Skeletal muscle tissue (tissue), 4 donors: ENCODE results near the gene CHKA. TPM values are rescaled to one million over a fixed set of nuclear protein-coding genes. Genes with fewer than 3 reads are reported as not detected.

Experiments used
- H3K27ac ChIP-seq: one replicate; pipeline ENCODE4 v1.7.0; 2013; ENCODE audit warnings: mild to moderate bottlenecking, low read depth, low read length, inconsistent platforms
- H3K27me3 ChIP-seq, 3 donors: one replicate each; pipeline ENCODE4 v1.7.0; 2013; ENCODE audit warnings: low read length in 3 of 3; ENCODE audit not compliant: control insufficient read depth in 3 of 3, insufficient read depth in 3 of 3
- H3K36me3 ChIP-seq, 3 donors: one replicate each; pipeline ENCODE4 v1.7.0; 2013; ENCODE audit warnings: low read length in 3 of 3; ENCODE audit not compliant: control insufficient read depth in 3 of 3, insufficient read depth in 3 of 3
- H3K4me1 ChIP-seq, 3 donors: one replicate each; pipeline ENCODE4 v1.7.0; 2013; ENCODE audit warnings: low read length in 3 of 3, mild to moderate bottlenecking in 3 of 3; ENCODE audit not compliant: control insufficient read depth in 3 of 3, insufficient read depth in 3 of 3
- H3K4me3 ChIP-seq, 3 donors: one replicate each; pipeline ENCODE4 v1.7.0; 2013; ENCODE audit warnings: low read length in 3 of 3
- H3K9ac ChIP-seq, 3 donors: one replicate each; pipeline ENCODE4 v1.7.0; 2013; ENCODE audit warnings: low read length in 3 of 3, mild to moderate bottlenecking in 3 of 3, moderate library complexity in 2 of 3, low read depth in 1 of 3
- H3K9me3 ChIP-seq, 3 donors: one replicate each; pipeline ENCODE4 v1.7.0; 2013; ENCODE audit warnings: low read length in 3 of 3; ENCODE audit not compliant: control insufficient read depth in 3 of 3
- total RNA-seq: library from RNA; depleted of rRNA; stranded (reverse); fragments of >200 nt; gene quantifications from one replicate; pipeline ENCODE4 v1.2.3, GENCODE V29; 2014
- donor health status: Osteomylitis.

CHKA gene
- total RNA-seq, 1 donor from 2014 or later: 8.9 TPM

DNA sequence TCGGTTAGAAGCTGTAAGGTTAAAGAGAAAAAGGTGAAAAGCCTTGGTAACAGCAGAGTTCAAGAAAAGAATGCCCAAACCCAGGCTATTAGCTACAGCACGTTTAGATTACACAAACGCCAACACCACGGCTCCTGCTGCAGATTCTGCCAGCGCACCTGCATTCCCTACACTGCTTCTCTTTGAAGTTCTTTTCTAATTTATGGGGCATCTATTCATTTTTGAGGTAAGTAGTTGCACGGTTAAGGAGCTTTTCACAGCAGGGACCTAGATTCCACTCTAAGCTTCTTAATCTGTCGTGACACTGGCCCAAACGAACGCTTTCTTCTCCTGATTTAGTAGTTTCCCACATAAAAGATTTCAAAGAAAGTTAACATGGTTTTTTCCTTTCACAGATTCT lies 38.0 kb upstream of the CHKA start:
- Histone ChIP-seq H3K4me3 (no peak overlapping the region), H3K27me3 (no peaks in the 10 kb centered on the region), H3K36me3 (peaks cover 18 to 40% (median 30%) of the 10 kb centered on the region in 3 donors), H3K9ac (no peak overlapping the region), H3K9me3 (no peaks in the 10 kb centered on the region), H3K27ac (no peak overlapping the region), H3K4me1 (no peaks in the 10 kb centered on the region)

DNA sequence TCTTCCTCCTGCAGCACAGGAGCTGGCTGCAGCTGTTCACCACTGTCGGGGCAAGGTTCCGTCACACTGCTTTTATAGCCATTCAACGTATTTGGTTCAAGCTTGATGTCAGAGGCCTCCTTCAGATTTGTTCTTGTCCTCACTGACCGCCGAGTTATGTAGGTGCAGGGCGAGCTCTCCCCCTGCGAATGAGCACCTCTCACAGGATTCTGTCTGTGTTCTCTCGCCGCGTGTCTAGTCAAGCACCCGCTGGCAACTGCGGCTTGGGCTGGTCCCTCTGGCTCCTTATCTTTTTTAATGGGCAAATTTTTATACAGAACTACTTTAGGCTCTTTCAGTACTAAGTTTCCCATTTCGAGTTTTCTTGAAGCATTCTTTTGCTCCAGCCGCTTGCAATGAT lies 37.4 kb upstream of the CHKA start:
- Histone ChIP-seq H3K36me3 (peaks cover 16 to 34% (median 28%) of the 10 kb centered on the region in 3 donors), H3K9me3 (no peaks in the 10 kb centered on the region)

DNA sequence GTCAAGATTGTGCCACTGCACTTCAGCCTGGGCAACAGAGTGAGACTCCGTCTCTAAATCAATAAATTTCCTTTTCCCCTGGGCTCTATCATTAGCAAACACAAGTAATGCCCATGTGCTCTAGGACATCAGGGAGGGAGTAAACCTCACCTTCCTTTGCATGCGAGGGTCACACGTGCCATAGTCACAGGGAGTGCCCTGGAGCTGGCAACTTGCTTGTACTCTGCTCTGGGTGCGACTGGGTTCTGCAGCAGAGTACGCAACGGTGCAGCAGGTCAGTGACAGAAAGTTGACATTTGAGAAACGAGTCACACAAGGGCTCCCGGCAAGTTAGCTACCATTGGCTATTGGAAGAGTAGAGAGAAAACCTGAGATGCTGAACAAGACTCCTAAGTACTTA lies 32.6 kb upstream of the CHKA start:
- Histone ChIP-seq H3K27ac (no peak overlapping the region), H3K36me3 (peaks cover 7 to 17% (median 16%) of the 10 kb centered on the region in 3 donors), H3K27me3 (peaks cover 0 to 4% (median 0%) of the 10 kb centered on the region in 3 donors), H3K4me1 (no peaks in the 10 kb centered on the region), H3K4me3 (no peak overlapping the region), H3K9ac (no peak overlapping the region), H3K9me3 (no peaks in the 10 kb centered on the region)

More for the DNA sequence above, 37.4 kb upstream of the CHKA start:
- H3K4me1 ChIP-seq: no peaks in the 10 kb centered on the region
- no peaks in the 10 kb centered on the region for H3K27me3 ChIP-seq
- H3K9ac ChIP-seq: no peak overlapping the region
- no peak overlapping the region for H3K27ac ChIP-seq
- H3K4me3 ChIP-seq: no peak overlapping the region

DNA sequence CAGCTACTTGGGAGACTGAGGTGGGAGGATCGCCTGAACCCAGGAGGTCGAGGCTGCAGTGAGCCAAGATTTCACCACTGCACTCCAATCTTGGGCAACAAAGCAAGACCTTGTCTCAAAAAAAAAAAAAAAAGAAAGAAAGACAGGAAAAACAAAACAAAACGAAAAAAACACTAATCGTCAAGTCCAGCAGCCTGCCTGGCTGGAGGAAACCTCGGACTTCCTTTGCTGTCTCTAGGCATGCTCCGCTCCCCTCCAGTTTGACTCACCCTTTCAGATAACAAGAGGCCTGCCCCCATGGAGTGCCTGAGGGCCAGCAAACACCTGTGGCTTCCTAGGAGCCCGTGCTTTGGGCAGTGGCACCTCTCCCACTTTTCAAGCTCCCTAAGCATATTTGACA lies 28.8 kb upstream of the CHKA start:
- Histone ChIP-seq H3K27ac (no peak overlapping the region), H3K9me3 (no peaks in the 10 kb centered on the region), H3K36me3 (peaks cover 0 to under 1% (median 0%) of the 10 kb centered on the region in 3 donors), H3K27me3 (peaks cover 0 to 12% (median 4%) of the 10 kb centered on the region in 3 donors), H3K9ac (no peak overlapping the region), H3K4me3 (no peak overlapping the region), H3K4me1 (peaks cover 11 to 15% (median 14%) of the 10 kb centered on the region in 3 donors)

DNA sequence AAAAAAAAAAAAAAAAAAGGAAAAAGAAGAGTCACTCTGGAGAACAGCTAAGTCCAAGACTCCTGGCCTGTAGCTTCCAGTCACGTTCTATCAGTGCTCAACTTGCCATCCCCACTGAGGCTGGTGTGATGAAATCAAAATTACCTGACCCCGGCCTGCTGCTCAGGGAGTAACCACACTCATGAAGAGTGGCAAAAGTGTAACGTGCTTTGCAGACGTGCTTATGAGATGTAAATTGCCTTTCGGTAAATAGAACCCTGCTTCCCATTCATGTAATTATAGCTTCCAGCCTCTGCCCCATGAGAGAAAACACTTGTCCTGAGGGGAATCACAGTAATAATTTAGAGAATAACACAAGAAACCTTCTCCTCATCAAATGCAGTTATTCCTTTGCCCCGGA lies 28.2 kb upstream of the CHKA start:
- Histone ChIP-seq H3K27ac (no peak overlapping the region), H3K9me3 (no peaks in the 10 kb centered on the region), H3K27me3 (peaks cover 0 to 12% (median 4%) of the 10 kb centered on the region in 3 donors), H3K4me1 (peaks cover 11 to 15% (median 14%) of the 10 kb centered on the region in 3 donors), H3K4me3 (no peak overlapping the region), H3K36me3 (no peaks in the 10 kb centered on the region), H3K9ac (no peak overlapping the region)

DNA sequence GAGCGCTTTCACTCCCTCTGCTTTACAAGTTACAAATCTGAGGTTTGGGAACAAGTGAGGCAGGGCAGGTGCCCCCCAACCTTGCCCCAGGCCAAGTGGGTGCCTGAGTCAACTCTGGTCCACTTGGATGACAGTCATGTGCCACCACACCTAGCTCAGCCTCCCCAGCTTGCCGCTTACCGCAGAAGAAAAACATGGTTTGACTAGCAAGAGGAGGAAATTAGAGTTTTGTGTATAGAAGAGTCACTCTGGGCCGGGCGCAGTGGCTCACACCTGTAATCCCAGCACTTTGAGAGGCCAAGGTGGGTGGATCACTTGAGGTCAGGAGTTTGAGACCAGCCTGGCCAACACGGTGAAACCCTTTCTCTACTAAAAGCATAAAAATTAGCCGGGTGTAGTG lies 27.7 kb upstream of the CHKA start:
- Histone ChIP-seq H3K4me3 (no peak overlapping the region), H3K4me1 (peaks cover 11 to 15% (median 14%) of the 10 kb centered on the region in 3 donors), H3K9me3 (no peaks in the 10 kb centered on the region), H3K36me3 (no peaks in the 10 kb centered on the region), H3K27ac (no peak overlapping the region), H3K9ac (no peak overlapping the region), H3K27me3 (peaks cover 0 to 12% (median 4%) of the 10 kb centered on the region in 3 donors)

DNA sequence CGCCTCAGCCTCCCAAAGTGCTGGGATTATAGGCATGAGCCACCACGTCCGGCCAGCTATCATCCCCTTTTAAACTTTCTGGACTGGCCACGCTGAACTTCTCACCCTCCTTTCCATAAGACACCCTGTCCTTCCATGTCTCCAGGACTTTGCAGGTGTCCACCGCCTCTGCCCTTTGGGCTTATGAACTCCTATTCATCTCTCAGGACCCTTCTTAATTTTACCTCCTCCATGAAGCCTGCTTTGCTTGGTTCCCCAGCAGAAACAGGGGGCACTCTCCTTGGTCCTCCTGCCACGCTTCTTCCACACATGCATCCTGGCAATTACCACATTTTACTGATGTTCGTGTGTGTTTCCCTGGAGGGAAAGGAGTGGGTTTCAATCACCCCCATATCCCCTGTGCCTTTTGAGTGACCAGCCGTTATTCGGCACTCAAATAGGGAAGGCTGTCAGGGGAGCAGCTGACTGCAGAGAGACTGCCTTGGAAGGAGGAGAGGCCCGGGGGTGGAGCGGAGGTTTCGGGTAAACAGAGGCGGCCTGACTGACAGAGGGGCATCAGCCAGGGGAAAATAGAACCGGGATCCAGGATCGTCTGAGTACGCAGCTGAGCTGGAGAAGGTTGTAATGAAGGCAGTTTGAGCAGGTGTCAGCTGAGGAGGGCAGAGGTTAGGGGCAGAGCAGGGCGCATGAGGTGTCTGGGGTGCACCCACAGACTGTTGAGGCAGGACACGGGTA lies 27.1 kb upstream of the CHKA start:
- H3K9ac ChIP-seq: no peak overlapping the region

DNA sequence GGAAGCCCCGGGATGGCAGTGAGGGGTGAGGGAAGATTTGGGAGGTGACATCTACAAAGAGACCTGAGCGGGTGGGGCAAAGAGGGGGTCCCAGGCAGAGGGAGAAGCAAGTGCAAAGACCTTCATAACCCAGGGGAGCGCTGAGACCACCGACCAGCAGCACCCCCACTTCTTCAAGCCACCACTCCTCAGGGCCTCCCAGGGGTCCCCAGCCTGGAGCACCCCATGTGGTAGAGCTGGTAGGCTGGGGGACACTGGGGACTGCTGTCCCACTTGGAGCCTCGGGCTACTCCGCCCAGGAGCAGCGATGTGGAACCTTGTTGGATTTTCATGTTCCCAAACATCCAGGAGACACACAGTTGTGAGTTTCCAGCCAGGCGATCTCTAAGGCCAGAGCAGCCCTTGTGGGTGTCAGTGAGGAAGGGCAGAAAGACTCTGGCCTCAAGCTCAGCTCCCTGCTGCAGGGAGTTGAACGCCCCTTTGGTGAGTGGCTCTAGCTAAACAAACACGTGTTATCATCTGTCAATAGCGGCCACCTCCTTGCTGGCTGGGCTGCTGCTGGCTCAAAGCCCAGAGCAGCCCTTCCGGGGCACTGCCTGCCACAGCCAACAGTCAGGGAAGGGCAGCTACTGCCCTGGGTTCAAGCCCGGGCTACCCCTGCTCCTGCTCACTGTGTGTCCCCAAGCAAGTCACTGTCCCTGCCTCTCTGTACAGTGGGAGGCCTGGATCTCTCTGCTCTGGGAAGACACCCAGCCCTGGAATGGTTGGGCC lies 25.7 kb upstream of the CHKA start:
- Histone ChIP-seq H3K27ac (no peak overlapping the region), H3K27me3 (peaks cover 0 to 12% (median 4%) of the 10 kb centered on the region in 3 donors), H3K4me3 (no peak overlapping the region), H3K9ac (peak overlapping the region in 2 of 3 donors; percentile 21 to 54), H3K9me3 (no peaks in the 10 kb centered on the region), H3K4me1 (peaks cover 11 to 15% (median 14%) of the 10 kb centered on the region in 3 donors), H3K36me3 (no peaks in the 10 kb centered on the region)

More for the DNA sequence above, 27.1 kb upstream of the CHKA start:
- H3K4me3 ChIP-seq: no peak overlapping the region
- peaks cover 0 to 12% (median 4%) of the 10 kb centered on the region in 3 donors for H3K27me3 ChIP-seq
- peaks cover 11 to 15% (median 14%) of the 10 kb centered on the region in 3 donors for H3K4me1 ChIP-seq
- no peaks in the 10 kb centered on the region for H3K9me3 ChIP-seq
- no peaks in the 10 kb centered on the region for H3K36me3 ChIP-seq
- H3K27ac ChIP-seq: no peak overlapping the region

DNA sequence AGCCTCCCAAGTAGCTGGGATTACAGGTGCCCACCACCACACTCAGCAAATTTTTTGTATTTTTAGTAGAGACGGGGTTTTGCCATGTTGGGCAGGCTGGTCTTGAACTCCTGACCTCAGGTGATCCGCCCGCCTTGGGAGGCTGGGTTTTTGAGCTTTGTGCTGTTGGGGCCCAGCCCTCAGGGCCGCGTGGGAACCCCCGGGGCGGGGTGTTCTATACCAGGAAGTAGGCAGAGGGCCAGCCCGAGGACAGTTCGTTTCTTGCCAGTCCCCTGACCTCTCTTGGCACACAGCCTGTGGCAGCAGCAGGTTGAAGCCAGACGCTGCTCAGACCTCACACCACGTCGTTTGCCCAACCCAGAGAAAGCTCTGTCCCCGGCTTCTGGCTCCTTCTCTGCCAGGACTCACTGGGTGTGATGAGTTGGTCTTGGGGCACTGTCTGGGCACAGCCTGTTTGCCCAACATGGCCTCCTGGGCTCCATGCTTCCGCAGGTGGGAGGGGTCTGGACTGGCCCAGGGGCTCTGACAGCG lies 24.9 kb upstream of the CHKA start:
- Histone ChIP-seq H3K4me3 (no peak overlapping the region), H3K36me3 (no peaks in the 10 kb centered on the region), H3K4me1 (peaks cover 11 to 15% (median 14%) of the 10 kb centered on the region in 3 donors), H3K27ac (no peak overlapping the region), H3K9me3 (no peaks in the 10 kb centered on the region), H3K27me3 (peaks cover 0 to 12% (median 4%) of the 10 kb centered on the region in 3 donors), H3K9ac (peak overlapping the region in 1 of 3 donors; percentile 25)
